Myocyte (in vitro differentiated cells): ENCODE measurements around the gene VTN. TPM values are rescaled to one million over a fixed set of nuclear protein-coding genes. Genes with fewer than 3 reads are reported as not detected.
A peak's percentile ranks its signal among the peaks of the same experiment; 100 is the strongest.

Source experiments
- DNase-seq: peaks from one replicate; pipeline ENCODE4 v3.0.0-alpha.2; 2012; ENCODE audit warnings: low read depth
- microRNA-seq: library from miRNA; unstranded; fragments of <30 nt; microRNA quantifications from one replicate; pipeline ENCODE4, GENCODE V29; 2016
- total RNA-seq: library from RNA; depleted of rRNA; stranded (reverse); fragments of >200 nt; gene quantifications from 2 replicates; pipeline ENCODE4 v1.2.3, GENCODE V29; 2014

The VTN gene
- total RNA-seq, 1 donor from 2014 or later, result 0.21 TPM

GRCh38 chr17:28324267-28324745 lies 45.8 kb downstream of the VTN start:
- no peak for DNase-seq

GRCh38 chr17:28320215-28321061 lies 49.7 kb downstream of the VTN start:
- no peak for DNase-seq

- no peak for DNase-seq
Observed at GRCh38 chr17:28319598-28319935, 50.5 kb downstream of the VTN start.

GRCh38 chr17:28318759-28319597 lies 51.1 kb downstream of the VTN start, which contains the start of gene TMEM97:
Gene TMEM97 (plus strand): TSS chr17:28319200. CDS start chr17:28319240, 40 bp downstream.
- peak; percentile 99 for DNase-seq

GRCh38 chr17:28317966-28318758 lies 51.9 kb downstream of the VTN start:
- DNase-seq, result no peak

Small RNA genes lying within 50 kb of the gene (microRNA-seq; reads per million reads assigned to microRNA genes)
- gene MIR4723, result not detected

Other genes starting within 250 kb of the VTN start
- 20.5 and 26.0 TPM in 2 replicates for gene TMEM97, start 51.1 kb downstream of the VTN start, total RNA-seq
- 26.2 and 31.7 TPM in 2 replicates for gene IFT20, start 34.8 kb downstream of the VTN start, total RNA-seq
- 69.0 and 91.3 TPM in 2 replicates for gene TNFAIP1, start 34.5 kb downstream of the VTN start, total RNA-seq
- gene POLDIP2, start 12.8 kb downstream of the VTN start, total RNA-seq, result 118 and 127 TPM in 2 replicates
- not detected in 2 replicates for gene SEBOX, start 5.1 kb downstream of the VTN start, total RNA-seq
- gene SARM1, start 1.4 kb upstream of the VTN start, total RNA-seq, result 8.6 and 13.9 TPM in 2 replicates
- 1.8 and 3.2 TPM in 2 replicates for gene SLC46A1, start 35.9 kb upstream of the VTN start, total RNA-seq
- not detected in 2 replicates for gene SLC13A2, start 103.3 kb upstream of the VTN start, total RNA-seq
- gene FOXN1, start 136.0 kb upstream of the VTN start, total RNA-seq, result not detected in 2 replicates
- gene UNC119, start 182.3 kb upstream of the VTN start, total RNA-seq, result 74.8 and 222 TPM in 2 replicates
- 162 and 204 TPM in 2 replicates for gene PIGS, start 201.2 kb upstream of the VTN start, total RNA-seq
- 22.5 and 25.9 TPM in 2 replicates for gene ALDOC, start 206.6 kb upstream of the VTN start, total RNA-seq
- gene SPAG5, start 228.7 kb upstream of the VTN start, total RNA-seq, result 2.2 and 4.3 TPM in 2 replicates
- 12.2 and 14.6 TPM in 2 replicates for gene RSKR, start 243.9 kb upstream of the VTN start, total RNA-seq